Panc1 (cell line): ENCODE measurements around the gene MSLN. TPM values are rescaled to one million over a fixed set of nuclear protein-coding genes. Genes with fewer than 3 reads are reported as not detected.

Source experiments
- ATAC-seq: fragments of 200-7000 bp; cut with Tn5 transposase; 2 replicates; pipeline ENCODE4 v1.9.1; 2020; ENCODE audit warnings: mild to moderate bottlenecking, moderate library complexity
- BruUV-seq: library from RNA; stranded (reverse); fragments of 400-500 nt; replicated peaks from 2 replicates; lab custom pipeline; 2021; lab: Mats Ljungman, UMichigan
- CTCF ChIA-PET: fragments of 300-600 bp; sonication (Branson Sonifier 250); formaldehyde crosslinking; loops from one replicate; lab custom pipeline; 2022; ENCODE audit warnings: antibody characterized with exemption; lab: Charles Lee
- POLR2A ChIA-PET: fragments of 300-600 bp; sonication (Branson Sonifier 250); formaldehyde crosslinking; loops from one replicate; lab custom pipeline; 2022; ENCODE audit warnings: antibody characterized with exemption; lab: Charles Lee
- DNase-seq: peaks from one replicate; pipeline ENCODE4 v3.0.0-alpha.2; 2010; ENCODE audit warnings: low read depth, low spot score
- H3K27ac ChIP-seq: 2 replicates; pipeline ENCODE4 v1.5.1; 2011; ENCODE audit warnings: mild to moderate bottlenecking, low read length, inconsistent platforms
- H3K27me3 ChIP-seq: fragments of 200-500 bp; sonication (Bioruptor generic); 2 replicates; pipeline ENCODE4 v1.6.0; 2014; ENCODE audit warnings: low read length, inconsistent platforms; ENCODE audit not compliant: control insufficient read depth, insufficient read depth
- H3K36me3 ChIP-seq: fragments of 200-500 bp; sonication (Bioruptor generic); 2 replicates; pipeline ENCODE4 v1.5.1; 2014; ENCODE audit warnings: inconsistent platforms, mild to moderate bottlenecking, low read length, moderate library complexity; ENCODE audit not compliant: control insufficient read depth, insufficient read depth
- H3K4me1 ChIP-seq: 2 replicates; pipeline ENCODE4 v1.5.1; 2011; ENCODE audit warnings: inconsistent platforms, mild to moderate bottlenecking, low read length, moderate library complexity; ENCODE audit not compliant: control insufficient read depth, insufficient read depth
- H3K4me3 ChIP-seq, 2 experiments: 2 replicates each; pipeline ENCODE4 v1.5.1; 2011 to 2012; ENCODE audit warnings: low read depth in 2 of 2, low read length in 2 of 2, mild to moderate bottlenecking in 2 of 2, inconsistent platforms in 1 of 2, moderate library complexity in 1 of 2
- H3K9me3 ChIP-seq: fragments of 200-500 bp; sonication (Bioruptor generic); 2 replicates; pipeline ENCODE4 v1.5.1; 2014; ENCODE audit warnings: low read depth, mild to moderate bottlenecking, inconsistent platforms, low read length, moderate library complexity; ENCODE audit not compliant: control insufficient read depth, insufficient read depth
- POLR2AphosphoS5 ChIP-seq: IDR thresholded peaks from 2 replicates; pipeline ENCODE4 v1.6.1; 2012; ENCODE audit warnings: mild to moderate bottlenecking, low read depth, low read length, moderate library complexity
- REST ChIP-seq, 2 experiments: IDR thresholded peaks; 2 replicates each; pipeline ENCODE4 v1.6.1; 2011 to 2012; ENCODE audit warnings: low read depth in 2 of 2, control low read depth in 1 of 2, low read length in 1 of 2, mild to moderate bottlenecking in 1 of 2, moderate library complexity in 1 of 2; ENCODE audit not compliant: insufficient read depth in 1 of 2
- SIN3A ChIP-seq: IDR thresholded peaks from 2 replicates; pipeline ENCODE4 v1.6.1; 2012; ENCODE audit warnings: low read depth, mild to moderate bottlenecking, low read length, moderate library complexity, borderline replicate concordance; ENCODE audit not compliant: insufficient read depth
- TCF7L2 ChIP-seq: IDR thresholded peaks from 2 replicates; pipeline ENCODE4 v1.6.1; 2011; ENCODE audit warnings: mild to moderate bottlenecking, low read depth, low read length, inconsistent platforms
- in situ Hi-C: cut with HindIII; loops from 2 replicates; pipeline ENCODE4 v1.10.0; 2016; ENCODE audit warnings: low sequenced_read_pairs, low pct_unique_long_range_greater_than_20kb
- intact Hi-C: fragments of 100-400 bp; cut with micrococcal nuclease; formaldehyde crosslinking; loops from one replicate; pipeline ENCODE4 v1.10.0; 2022; ENCODE audit not compliant: unreplicated experiment
- total RNA-seq: library from RNA; stranded (reverse); gene quantifications from one replicate; pipeline ENCODE4 v1.2.1, GENCODE V29; 2021; ENCODE audit not compliant: unreplicated experiment
- TF ChIP-seq, protein P1 (sequence below): fragments of 450-650 bp; IDR thresholded peaks from 2 replicates; pipeline ENCODE4 v1.5.1; 2017; ENCODE audit warnings: mild to moderate bottlenecking

The MSLN gene
- total RNA-seq, 1 experiment from 2014 or later: 1.1 TPM

GRCh38 chr16:802914-803753, 42.6 kb downstream of the MSLN start:
- Histone ChIP-seq H3K4me3 (no peak overlapping the region), H3K9me3 (no peaks in the 10 kb centered on the region), H3K27me3 (no peaks in the 10 kb centered on the region), H3K36me3 (no peaks in the 10 kb centered on the region), H3K27ac (no peak overlapping the region), H3K4me1 (peaks cover 40% of the 10 kb centered on the region)
- BruUV-seq: no TSS peak
- ATAC-seq (no peak), DNase-seq (no peak)
- TF ChIP-seq SIN3A (no peak), POLR2AphosphoS5 (no peak), TCF7L2 (no peak), REST (IDR thresholded peaks at IDR 0.05; ENCODE audit: insufficient read depth in 1 of 2, low read depth in 2 of 2, low read length in 1 of 2) (no peak)
- TF ChIP-seq, protein P1, sequence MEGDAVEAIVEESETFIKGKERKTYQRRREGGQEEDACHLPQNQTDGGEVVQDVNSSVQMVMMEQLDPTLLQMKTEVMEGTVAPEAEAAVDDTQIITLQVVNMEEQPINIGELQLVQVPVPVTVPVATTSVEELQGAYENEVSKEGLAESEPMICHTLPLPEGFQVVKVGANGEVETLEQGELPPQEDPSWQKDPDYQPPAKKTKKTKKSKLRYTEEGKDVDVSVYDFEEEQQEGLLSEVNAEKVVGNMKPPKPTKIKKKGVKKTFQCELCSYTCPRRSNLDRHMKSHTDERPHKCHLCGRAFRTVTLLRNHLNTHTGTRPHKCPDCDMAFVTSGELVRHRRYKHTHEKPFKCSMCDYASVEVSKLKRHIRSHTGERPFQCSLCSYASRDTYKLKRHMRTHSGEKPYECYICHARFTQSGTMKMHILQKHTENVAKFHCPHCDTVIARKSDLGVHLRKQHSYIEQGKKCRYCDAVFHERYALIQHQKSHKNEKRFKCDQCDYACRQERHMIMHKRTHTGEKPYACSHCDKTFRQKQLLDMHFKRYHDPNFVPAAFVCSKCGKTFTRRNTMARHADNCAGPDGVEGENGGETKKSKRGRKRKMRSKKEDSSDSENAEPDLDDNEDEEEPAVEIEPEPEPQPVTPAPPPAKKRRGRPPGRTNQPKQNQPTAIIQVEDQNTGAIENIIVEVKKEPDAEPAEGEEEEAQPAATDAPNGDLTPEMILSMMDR: no peak
- intact Hi-C loops: no loop called here
- ChIA-PET POLR2A (interaction anchor here (0.6 to 1.1 kb wide), 2 partner anchors 25 to 43 kb away, joined by 3 to 5 read pairs; no protein-coding TSS in a partner anchor), CTCF (interaction anchor here (0.5 to 0.7 kb wide), 4 partner anchors 12 to 342 kb away, joined by 3 to 7 read pairs (median 5); no protein-coding TSS in a partner anchor)
- in situ Hi-C loops: no loop called here

DNA sequence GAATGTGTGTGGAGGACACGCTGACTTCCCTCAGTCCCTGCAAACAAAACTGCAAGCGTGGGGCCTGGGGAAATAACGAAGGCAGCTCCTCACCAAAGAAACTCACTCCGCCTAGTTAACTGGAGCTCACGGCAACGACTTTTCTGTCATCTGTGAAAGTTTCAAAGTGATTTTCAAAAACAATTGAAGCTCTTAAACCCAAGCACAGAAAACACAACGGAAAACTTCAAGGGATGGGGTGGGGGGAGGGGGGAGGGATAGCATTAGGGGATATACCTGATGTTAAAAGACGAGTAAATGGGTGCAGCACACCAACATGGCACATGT, 43.2 kb downstream of the MSLN start:
- in situ Hi-C loops (no loop called here), intact Hi-C loops (no loop called here)
- POLR2A ChIA-PET: interaction anchor here (0.6 to 1.1 kb wide), 2 partner anchors 24 to 44 kb away, joined by 3 to 5 read pairs; no protein-coding TSS in a partner anchor
- Histone ChIP-seq H3K4me3 (no peak overlapping the region), H3K9me3 (no peaks in the 10 kb centered on the region), H3K4me1 (peaks cover 43% of the 10 kb centered on the region), H3K27me3 (no peaks in the 10 kb centered on the region), H3K36me3 (no peaks in the 10 kb centered on the region), H3K27ac (no peak overlapping the region)
- DNase-seq: no peak
- CTCF ChIA-PET: interaction anchor here (0.5 to 0.7 kb wide), 4 partner anchors 46 to 577 kb away, joined by 3 to 7 read pairs (median 4); no protein-coding TSS in a partner anchor
- BruUV-seq: no TSS peak
- ATAC-seq: no peak
- TF ChIP-seq, protein P1: no peak
- TF ChIP-seq REST (IDR thresholded peaks at IDR 0.05; ENCODE audit: insufficient read depth in 1 of 2, low read depth in 2 of 2, low read length in 1 of 2) (no peak), TCF7L2 (no peak), SIN3A (no peak), POLR2AphosphoS5 (no peak)
